Natural killer cell (primary cell): ENCODE measurements around the gene ATAD3B. TPM values are rescaled to one million over a fixed set of nuclear protein-coding genes. Genes with fewer than 3 reads are reported as not detected.
"Not testable (repeated sequence)": the region's sequence is repeated elsewhere in the genome, so short reads cannot be mapped to it uniquely, and the experiment has no call there.

Experiments
- ATAC-seq, 3 donors: fragments of 150-1000 bp in 2 of 3; fragments of 200-7000 bp in 1 of 3; cut with Tn5 transposase; 1 replicate in 1 of 3; 2 replicates in 2 of 3; pipeline ENCODE4 v1.10.0; 2021; ENCODE audit warnings: mild to moderate bottlenecking in 2 of 3, moderate library complexity in 2 of 3
- DNase-seq, 2 donors: peaks; one replicate each; pipeline versions ENCODE4 v3.0.0 to v3.0.0-alpha.2; 2013 to 2021; ENCODE audit warnings: mixed read lengths in 1 of 2
- H3K27ac ChIP-seq: one replicate; pipeline ENCODE4 v1.5.1; 2013; ENCODE audit warnings: mild to moderate bottlenecking, low read length
- H3K27me3 ChIP-seq: one replicate; pipeline ENCODE4 v1.6.1; 2013; ENCODE audit warnings: low read length; ENCODE audit not compliant: control insufficient read depth, insufficient read depth
- H3K36me3 ChIP-seq: one replicate; pipeline ENCODE4 v1.6.1; 2013; ENCODE audit warnings: low read length; ENCODE audit not compliant: control insufficient read depth, insufficient read depth
- H3K4me1 ChIP-seq: one replicate; pipeline ENCODE4 v1.6.1; 2013; ENCODE audit warnings: low read length; ENCODE audit not compliant: control insufficient read depth, insufficient read depth
- H3K4me3 ChIP-seq: one replicate; pipeline ENCODE4 v1.5.1; 2013; ENCODE audit warnings: low read length
- H3K9me3 ChIP-seq: one replicate; pipeline ENCODE4 v1.6.1; 2013; ENCODE audit warnings: low read length; ENCODE audit not compliant: control insufficient read depth, insufficient read depth
- H3K27ac Mint-ChIP-seq, 2 donors: one replicate each; pipeline ENCODE4 v1.8.0; 2022; ENCODE audit warnings: mild to moderate bottlenecking in 2 of 2, mixed read lengths in 2 of 2, moderate library complexity in 1 of 2
- H3K27me3 Mint-ChIP-seq, 2 donors: one replicate each; pipeline ENCODE4 v1.8.0; 2022; ENCODE audit warnings: low read depth in 2 of 2, mixed read lengths in 2 of 2
- H3K36me3 Mint-ChIP-seq: one replicate; pipeline ENCODE4 v1.8.0; 2022; ENCODE audit warnings: mixed read lengths
- H3K4me1 Mint-ChIP-seq, 2 donors: one replicate each; pipeline ENCODE4 v1.8.0; 2022; ENCODE audit warnings: mixed read lengths in 2 of 2
- H3K4me3 Mint-ChIP-seq: one replicate; pipeline ENCODE4 v1.8.0; 2022; ENCODE audit warnings: mild to moderate bottlenecking, moderate library complexity, mixed read lengths
- H3K9me3 Mint-ChIP-seq, 2 donors: one replicate each; pipeline ENCODE4 v1.8.0; 2022; ENCODE audit warnings: mixed read lengths in 2 of 2
- CTCF ChIP-seq: fragments of 200-600 bp; IDR thresholded peaks from one replicate; pipeline ENCODE4 v1.8.0; 2022; ENCODE audit warnings: antibody characterized with exemption
- WGBS: methylation state at CpG from one replicate; pipeline ENCODE4 v1.1.7; 2013; ENCODE audit warnings: missing lambda C conversion rate; ENCODE audit not compliant: insufficient coverage; 5-methylcytosine and 5-hydroxymethylcytosine counted together
- intact Hi-C: fragments of 100-400 bp; cut with micrococcal nuclease; formaldehyde crosslinking; loops from one replicate; pipeline ENCODE4 v1.14.2; 2022
- total RNA-seq, 4 donors: library from RNA; stranded (reverse); fragments of 120-200 nt in 1 of 4; gene quantifications; one replicate each; pipeline versions ENCODE4 v1.2.3 to v1.2.4, GENCODE V29; 2013 to 2022

Gene ATAD3B
- total RNA-seq, 3 donors from 2014 or later (not counting 1 experiment from before 2014, with no cell fraction given), result 31.9 to 52.4 (median 42.9) TPM

GRCh38 chr1:1491601-1492000 is 20.0 kb downstream of the ATAD3B start:
- DNase-seq (no peak), ATAC-seq (no peak)
- H3K4me1 Mint-ChIP-seq, result no peaks in the 10 kb centered on the region
- no peak overlapping the region for H3K27ac Mint-ChIP-seq
- H3K36me3 Mint-ChIP-seq, result peaks cover 11% of the 10 kb centered on the region
- Histone ChIP-seq H3K27ac (no peak overlapping the region), H3K4me3 (no peak overlapping the region), H3K36me3 (peaks cover 20% of the 10 kb centered on the region), H3K27me3 (no peaks in the 10 kb centered on the region), H3K4me1 (no peaks in the 10 kb centered on the region), H3K9me3 (no peaks in the 10 kb centered on the region)
- intact Hi-C loops, result no loop called here
- TF ChIP-seq CTCF, result no peak
- H3K27me3 Mint-ChIP-seq, result no peaks in the 10 kb centered on the region
- WGBS, result over 99% methylated on average over 10 of the region's 10 CpGs
- peaks cover 0 to 6% of the 10 kb centered on the region in 2 donors for H3K9me3 Mint-ChIP-seq
- no peak overlapping the region for H3K4me3 Mint-ChIP-seq

GRCh38 chr1:1494311-1494710 is 22.7 kb downstream of the ATAD3B start:
- H3K4me1 ChIP-seq, H3K27ac Mint-ChIP-seq, H3K4me1 Mint-ChIP-seq, H3K9me3 Mint-ChIP-seq, H3K4me3 Mint-ChIP-seq, H3K27me3 ChIP-seq, H3K4me3 ChIP-seq, DNase-seq, H3K27me3 Mint-ChIP-seq, H3K9me3 ChIP-seq, intact Hi-C loops, H3K27ac ChIP-seq: not testable (repeated sequence)
- peaks cover 11% of the 10 kb centered on the region for H3K36me3 Mint-ChIP-seq
- peaks cover 16% of the 10 kb centered on the region for H3K36me3 ChIP-seq
- peak in 1 of 3 donors; percentile 5 for ATAC-seq
- WGBS, result 92% methylated on average over 21 of the region's 22 CpGs

GRCh38 chr1:1495461-1495975 is 24.0 kb downstream of the ATAD3B start:
- DNase-seq, H3K4me3 ChIP-seq, H3K4me1 Mint-ChIP-seq, H3K9me3 ChIP-seq, H3K4me1 ChIP-seq, H3K36me3 ChIP-seq, H3K4me3 Mint-ChIP-seq, H3K9me3 Mint-ChIP-seq, H3K27me3 Mint-ChIP-seq, H3K27ac ChIP-seq, intact Hi-C loops, H3K27ac Mint-ChIP-seq, H3K27me3 ChIP-seq: not testable (repeated sequence)
- ATAC-seq, result peak in 1 of 3 donors; percentile 13
- peaks cover 11% of the 10 kb centered on the region for H3K36me3 Mint-ChIP-seq
- WGBS, result 96% methylated on average over 16 of the region's 18 CpGs

- Histone ChIP-seq H3K4me1 (peaks cover 13% of the 10 kb centered on the region), H3K4me3 (peak overlapping the region; percentile 22), H3K27ac (peak overlapping the region; percentile 85)
- peak; percentile 63 to 77 for DNase-seq
- Mint-ChIP-seq H3K27ac (peak overlapping the region; percentile 93 to 95), H3K4me1 (peaks cover 12 to 14% of the 10 kb centered on the region in 2 donors), H3K4me3 (peak overlapping the region; percentile 91)
- intact Hi-C loops, H3K9me3 ChIP-seq, H3K36me3 Mint-ChIP-seq, H3K36me3 ChIP-seq, H3K27me3 Mint-ChIP-seq, H3K27me3 ChIP-seq, H3K9me3 Mint-ChIP-seq: not testable (repeated sequence)
- peak; percentile 62 for TF ChIP-seq CTCF
- peak; percentile 50 to 73 (median 61) for ATAC-seq
- WGBS, result 43% methylated on average over 14 of the region's 16 CpGs
Measured at GRCh38 chr1:1504777-1505365, 33.3 kb downstream of the ATAD3B start.

- peak in 1 of 2 donors; percentile 46 for DNase-seq
- H3K9me3 Mint-ChIP-seq, H3K36me3 Mint-ChIP-seq, H3K36me3 ChIP-seq, H3K27me3 ChIP-seq, H3K9me3 ChIP-seq, intact Hi-C loops, H3K27me3 Mint-ChIP-seq: not testable (repeated sequence)
- Mint-ChIP-seq H3K4me1 (peaks cover 12 to 14% of the 10 kb centered on the region in 2 donors), H3K4me3 (peak overlapping the region; percentile 91), H3K27ac (peak overlapping the region; percentile 93 to 95)
- H3K27ac ChIP-seq, result peak overlapping the region; percentile 85
- ATAC-seq, result peak; percentile 72 to 81 (median 80)
- H3K4me3 ChIP-seq, result peak overlapping the region; percentile 22
- peaks cover 13% of the 10 kb centered on the region for H3K4me1 ChIP-seq
- no CpG with 5 or more reads among the region's 22 CpGs for WGBS
Measured at GRCh38 chr1:1505366-1505798, 33.8 kb downstream of the ATAD3B start.

GRCh38 chr1:1505801-1506200 is 34.2 kb downstream of the ATAD3B start:
- H3K36me3 Mint-ChIP-seq, H3K9me3 ChIP-seq, ATAC-seq, intact Hi-C loops, DNase-seq, H3K9me3 Mint-ChIP-seq, H3K27me3 Mint-ChIP-seq, H3K27me3 ChIP-seq, H3K4me3 ChIP-seq, H3K36me3 ChIP-seq: not testable (repeated sequence)
- peak overlapping the region; percentile 93 to 95 for H3K27ac Mint-ChIP-seq
- WGBS, result 98% methylated on average over 5 of the region's 5 CpGs
- peak overlapping the region; percentile 91 for H3K4me3 Mint-ChIP-seq
- Histone ChIP-seq H3K27ac (peak overlapping the region; percentile 67), H3K4me1 (peaks cover 14% of the 10 kb centered on the region)
- peaks cover 14 to 15% of the 10 kb centered on the region in 2 donors for H3K4me1 Mint-ChIP-seq
